HEK293 (cell line): Measurements from ENCODE around the gene DCTN2.
"Not testable (repeated sequence)": the region's sequence is repeated elsewhere in the genome, so short reads cannot be mapped to it uniquely, and the experiment has no call there.

ENCODE experiments used
- CTCF ChIA-PET: fragments of 350-600 bp; formaldehyde crosslinking; extraction: SDS; loops from one replicate; lab custom pipeline; 2021; ENCODE audit warnings: antibody characterized with exemption; lab: Yijun Ruan, JAX
- POLR2A ChIA-PET: fragments of 300-600 bp; formaldehyde crosslinking; extraction: SDS; loops from one replicate; lab custom pipeline; 2020; ENCODE audit warnings: antibody characterized with exemption, inconsistent platforms; lab: Yijun Ruan, JAX
- H3K27ac ChIP-seq: fragments of 200-500 bp; sonication (Bioruptor generic); 2 replicates; pipeline ENCODE4 v1.5.1; 2014; ENCODE audit warnings: low read depth, low read length, control low read depth, inconsistent platforms; ENCODE audit errors: extremely low read depth
- H3K36me3 ChIP-seq, 2 experiments: fragments of 200-500 bp in 1 of 2; sonication (Bioruptor generic) in 1 of 2; 1 replicate in 1 of 2; 2 replicates in 1 of 2; pipeline ENCODE4 v1.5.1; 2014 to 2017; ENCODE audit warnings: inconsistent platforms in 2 of 2, low read length in 2 of 2; ENCODE audit not compliant: control insufficient read depth in 2 of 2, insufficient read depth in 1 of 2
- H3K4me1 ChIP-seq: fragments of 200-500 bp; sonication (Bioruptor generic); 2 replicates; pipeline ENCODE4 v1.5.1; 2014; ENCODE audit warnings: mild to moderate bottlenecking, low read length, inconsistent platforms; ENCODE audit not compliant: control insufficient read depth, insufficient read depth
- H3K4me3 ChIP-seq: 2 replicates; pipeline ENCODE4 v1.5.1; 2011; ENCODE audit warnings: low read depth, mild to moderate bottlenecking, control low read depth, low read length, moderate library complexity
- H3K9me3 ChIP-seq: fragments of 200-500 bp; sonication (Bioruptor generic); 2 replicates; pipeline ENCODE4 v1.5.1; 2014; ENCODE audit warnings: low read depth, low read length, inconsistent platforms; ENCODE audit not compliant: control insufficient read depth, insufficient read depth
- ZBTB10 ChIP-seq: fragments of 450-650 bp; formaldehyde crosslinking; IDR thresholded peaks from 2 replicates; pipeline ENCODE4 v1.5.1; 2016; ENCODE audit warnings: missing biosample characterization, missing genetic modification characterization
- ZEB2 ChIP-seq: fragments of 450-650 bp; formaldehyde crosslinking; IDR thresholded peaks from 2 replicates; pipeline ENCODE4 v1.5.1; 2016; ENCODE audit warnings: missing biosample characterization, missing genetic modification characterization
- ZNF214 ChIP-seq: fragments of 450-650 bp; formaldehyde crosslinking; IDR thresholded peaks from 2 replicates; pipeline ENCODE4 v1.5.1; 2017; ENCODE audit warnings: missing biosample characterization, mild to moderate bottlenecking, missing genetic modification characterization, borderline replicate concordance
- ZNF341 ChIP-seq: fragments of 450-650 bp; formaldehyde crosslinking; IDR thresholded peaks from 2 replicates; pipeline ENCODE4; 2016; ENCODE audit warnings: low read depth, missing biosample characterization, missing genetic modification characterization
- ZNF354C ChIP-seq: fragments of 450-650 bp; formaldehyde crosslinking; IDR thresholded peaks from 2 replicates; pipeline ENCODE4 v1.5.1; 2016; ENCODE audit warnings: missing biosample characterization, missing genetic modification characterization, low read depth, borderline replicate concordance
- ZNF391 ChIP-seq: fragments of 450-650 bp; formaldehyde crosslinking; IDR thresholded peaks from 2 replicates; pipeline ENCODE4 v1.5.1; 2016; ENCODE audit warnings: low read depth, missing biosample characterization, missing genetic modification characterization, borderline replicate concordance
- ZNF398 ChIP-seq: fragments of 450-650 bp; formaldehyde crosslinking; IDR thresholded peaks from 2 replicates; pipeline ENCODE4 v1.5.1; 2017; ENCODE audit warnings: missing biosample characterization, missing genetic modification characterization
- ZNF433 ChIP-seq: fragments of 450-650 bp; formaldehyde crosslinking; IDR thresholded peaks from 2 replicates; pipeline ENCODE4 v1.5.1; 2016; ENCODE audit warnings: missing biosample characterization, missing genetic modification characterization, low read depth
- ZNF488 ChIP-seq: fragments of 450-650 bp; formaldehyde crosslinking; IDR thresholded peaks from 2 replicates; pipeline ENCODE4 v1.5.1; 2016; ENCODE audit warnings: missing biosample characterization, missing genetic modification characterization
- ZNF529 ChIP-seq: fragments of 450-650 bp; formaldehyde crosslinking; IDR thresholded peaks from 2 replicates; pipeline ENCODE4 v1.5.1; 2017; ENCODE audit warnings: missing genetic modification characterization, missing biosample characterization; ENCODE audit not compliant: insufficient replicate concordance
- ZNF670 ChIP-seq: fragments of 450-650 bp; formaldehyde crosslinking; IDR thresholded peaks from 2 replicates; pipeline ENCODE4 v1.5.1; 2016; ENCODE audit warnings: missing biosample characterization, missing genetic modification characterization, low read depth
- TF ChIP-seq, protein P1 (sequence below): fragments of 450-650 bp; formaldehyde crosslinking; IDR thresholded peaks from 2 replicates; pipeline ENCODE4 v1.5.1; 2016; ENCODE audit warnings: missing biosample characterization, missing genetic modification characterization
- TF ChIP-seq, protein P2 (sequence below): fragments of 450-650 bp; formaldehyde crosslinking; IDR thresholded peaks from 2 replicates; pipeline ENCODE4 v1.5.1; 2016; ENCODE audit warnings: missing biosample characterization, missing genetic modification characterization

The DCTN2 gene

GRCh38 chr12:57563358-57563757 is 16.4 kb upstream of the DCTN2 start (continued):
- TF ChIP-seq ZBTB10 (no peak), ZNF670 (tag by site-specific recombination) (no peak), ZNF433 (no peak), ZNF529 (no peak), ZNF341 (tag by site-specific recombination) (no peak)

DNA sequence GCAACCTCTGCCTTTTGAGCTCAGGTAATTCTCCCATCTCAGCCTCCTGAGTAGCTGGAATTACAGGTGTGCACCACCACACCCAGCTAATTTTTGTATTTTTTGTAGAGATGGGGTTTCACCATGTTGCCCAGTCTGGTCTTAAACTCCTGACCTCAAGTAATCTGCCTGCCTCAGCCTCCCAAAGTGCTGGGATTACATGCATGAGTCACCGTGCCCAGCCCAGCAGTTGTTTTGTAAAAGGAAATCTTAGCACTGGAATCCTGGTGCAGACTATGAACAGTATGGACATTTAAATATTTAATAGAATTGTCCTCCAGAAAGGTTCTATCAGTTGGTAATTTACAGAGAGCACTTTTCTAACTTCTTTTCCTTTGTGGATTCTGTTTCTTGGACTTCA is 14.1 kb upstream of the DCTN2 start:
- POLR2A ChIA-PET, H3K9me3 ChIP-seq, H3K4me1 ChIP-seq, H3K27ac ChIP-seq, H3K4me3 ChIP-seq: not testable (repeated sequence)
- 0 out of 2 replicates have a peak, but pooled peaks have one; percentile 22 for TF ChIP-seq ZEB2 (tag by site-specific recombination)
- CTCF ChIA-PET: interaction anchor here (1.6 kb wide), 1 partner anchor 72 kb away, joined by 6 read pairs; the partner anchor contains the start of gene B4GALNT1
- peaks cover 0 to 15% of the 10 kb centered on the region in 2 experiments; a peak in 2 of 3 replicates for H3K36me3 ChIP-seq

DNA sequence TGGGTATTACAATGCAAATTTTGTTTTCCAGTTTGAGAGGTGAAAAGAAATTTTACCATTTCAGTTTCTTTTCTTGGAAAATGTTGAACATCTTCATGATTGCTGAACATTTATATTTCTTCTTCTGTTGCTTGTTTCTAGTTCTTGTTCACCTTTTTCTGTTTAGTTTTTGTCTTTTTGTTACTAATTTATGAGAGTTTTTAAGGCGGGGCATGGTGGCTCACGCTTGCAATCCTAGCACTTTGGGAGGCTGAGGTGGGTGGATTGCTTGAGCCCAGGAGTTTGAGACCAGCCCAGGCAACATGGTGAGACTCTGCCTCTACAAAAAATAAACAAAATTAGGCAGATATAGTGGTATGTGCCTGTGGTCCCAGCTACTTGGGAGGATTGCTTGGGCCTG is 13.5 kb upstream of the DCTN2 start:
- ChIA-PET POLR2A (no interaction called here), CTCF (interaction anchor here (0.6 kb wide), 1 partner anchor 22 kb away, joined by 3 read pairs; no protein-coding TSS in a partner anchor)
- Histone ChIP-seq H3K4me1 (no peaks in the 10 kb centered on the region), H3K36me3 (peaks cover 0 to 15% of the 10 kb centered on the region in 2 experiments; a peak in 1 of 3 replicates), H3K27ac (no peak overlapping the region), H3K9me3 (no peaks in the 10 kb centered on the region), H3K4me3 (no peak overlapping the region)
- no peak for TF ChIP-seq ZNF214
- no peak for TF ChIP-seq ZBTB10
- TF ChIP-seq ZNF488: no peak
- no peak for TF ChIP-seq ZNF398 (tag by site-specific recombination)
- TF ChIP-seq ZNF354C: no peak
- TF ChIP-seq, protein P1, sequence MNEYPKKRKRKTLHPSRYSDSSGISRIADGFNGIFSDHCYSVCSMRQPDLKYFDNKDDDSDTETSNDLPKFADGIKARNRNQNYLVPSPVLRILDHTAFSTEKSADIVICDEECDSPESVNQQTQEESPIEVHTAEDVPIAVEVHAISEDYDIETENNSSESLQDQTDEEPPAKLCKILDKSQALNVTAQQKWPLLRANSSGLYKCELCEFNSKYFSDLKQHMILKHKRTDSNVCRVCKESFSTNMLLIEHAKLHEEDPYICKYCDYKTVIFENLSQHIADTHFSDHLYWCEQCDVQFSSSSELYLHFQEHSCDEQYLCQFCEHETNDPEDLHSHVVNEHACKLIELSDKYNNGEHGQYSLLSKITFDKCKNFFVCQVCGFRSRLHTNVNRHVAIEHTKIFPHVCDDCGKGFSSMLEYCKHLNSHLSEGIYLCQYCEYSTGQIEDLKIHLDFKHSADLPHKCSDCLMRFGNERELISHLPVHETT (tag by site-specific recombination): no peak
- no peak for TF ChIP-seq ZNF391
- TF ChIP-seq, protein P2, sequence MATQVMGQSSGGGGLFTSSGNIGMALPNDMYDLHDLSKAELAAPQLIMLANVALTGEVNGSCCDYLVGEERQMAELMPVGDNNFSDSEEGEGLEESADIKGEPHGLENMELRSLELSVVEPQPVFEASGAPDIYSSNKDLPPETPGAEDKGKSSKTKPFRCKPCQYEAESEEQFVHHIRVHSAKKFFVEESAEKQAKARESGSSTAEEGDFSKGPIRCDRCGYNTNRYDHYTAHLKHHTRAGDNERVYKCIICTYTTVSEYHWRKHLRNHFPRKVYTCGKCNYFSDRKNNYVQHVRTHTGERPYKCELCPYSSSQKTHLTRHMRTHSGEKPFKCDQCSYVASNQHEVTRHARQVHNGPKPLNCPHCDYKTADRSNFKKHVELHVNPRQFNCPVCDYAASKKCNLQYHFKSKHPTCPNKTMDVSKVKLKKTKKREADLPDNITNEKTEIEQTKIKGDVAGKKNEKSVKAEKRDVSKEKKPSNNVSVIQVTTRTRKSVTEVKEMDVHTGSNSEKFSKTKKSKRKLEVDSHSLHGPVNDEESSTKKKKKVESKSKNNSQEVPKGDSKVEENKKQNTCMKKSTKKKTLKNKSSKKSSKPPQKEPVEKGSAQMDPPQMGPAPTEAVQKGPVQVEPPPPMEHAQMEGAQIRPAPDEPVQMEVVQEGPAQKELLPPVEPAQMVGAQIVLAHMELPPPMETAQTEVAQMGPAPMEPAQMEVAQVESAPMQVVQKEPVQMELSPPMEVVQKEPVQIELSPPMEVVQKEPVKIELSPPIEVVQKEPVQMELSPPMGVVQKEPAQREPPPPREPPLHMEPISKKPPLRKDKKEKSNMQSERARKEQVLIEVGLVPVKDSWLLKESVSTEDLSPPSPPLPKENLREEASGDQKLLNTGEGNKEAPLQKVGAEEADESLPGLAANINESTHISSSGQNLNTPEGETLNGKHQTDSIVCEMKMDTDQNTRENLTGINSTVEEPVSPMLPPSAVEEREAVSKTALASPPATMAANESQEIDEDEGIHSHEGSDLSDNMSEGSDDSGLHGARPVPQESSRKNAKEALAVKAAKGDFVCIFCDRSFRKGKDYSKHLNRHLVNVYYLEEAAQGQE (tag by site-specific recombination): no peak
